GM23338 (cell line): ENCODE results near the gene TMEM200C. TPM values are rescaled to one million over a fixed set of nuclear protein-coding genes. Genes with fewer than 3 reads are reported as not detected.

Experiments used
- ATAC-seq: fragments of 200-7000 bp; cut with Tn5 transposase; 3 replicates; pipeline ENCODE4 v1.9.1; 2020
- DNase-seq: peaks from one replicate; pipeline ENCODE4 v3.0.0-alpha.2; 2015; ENCODE audit warnings: low spot score
- H2AFZ ChIP-seq: fragments of 200-600 bp; sonication (generic); 2 replicates; pipeline ENCODE4 v1.8.0; 2016; ENCODE audit warnings: antibody characterized with exemption, mild to moderate bottlenecking, moderate library complexity
- H3F3A ChIP-seq: fragments of 200-600 bp; sonication (generic); replicated peaks from 2 replicates; pipeline ENCODE4 v1.8.0; 2017; ENCODE audit warnings: antibody characterized with exemption, mixed run types, low read depth
- H3K27ac ChIP-seq: fragments of 200-600 bp; sonication (generic); 2 replicates; pipeline ENCODE4 v1.6.1; 2016; ENCODE audit warnings: low read depth
- H3K27me3 ChIP-seq: fragments of 200-600 bp; sonication (generic); 2 replicates; pipeline ENCODE4 v1.8.0; 2016; ENCODE audit warnings: mild to moderate bottlenecking, mixed run types, moderate library complexity; ENCODE audit not compliant: insufficient read depth
- H3K36me3 ChIP-seq: fragments of 200-600 bp; sonication (generic); 2 replicates; pipeline ENCODE4 v1.8.0; 2016; ENCODE audit warnings: mild to moderate bottlenecking; ENCODE audit not compliant: insufficient read depth
- H3K4me1 ChIP-seq: fragments of 200-600 bp; sonication (generic); 2 replicates; pipeline ENCODE4 v1.8.0; 2016; ENCODE audit warnings: mild to moderate bottlenecking, moderate library complexity; ENCODE audit not compliant: insufficient read depth
- H3K4me2 ChIP-seq: fragments of 200-600 bp; sonication (generic); 2 replicates; pipeline ENCODE4 v1.7.1; 2017; ENCODE audit warnings: mixed run types
- H3K4me3 ChIP-seq: fragments of 200-600 bp; sonication (generic); 2 replicates; pipeline ENCODE4 v1.6.1; 2016; ENCODE audit warnings: mixed run types
- H3K79me2 ChIP-seq: fragments of 200-600 bp; sonication (generic); replicated peaks from 2 replicates; pipeline ENCODE4 v1.8.0; 2017; ENCODE audit warnings: mild to moderate bottlenecking; ENCODE audit not compliant: insufficient read depth
- H3K9me2 ChIP-seq: fragments of 200-600 bp; sonication (generic); 2 replicates; pipeline ENCODE4 v1.8.0; 2017; ENCODE audit not compliant: insufficient read depth
- H4K20me1 ChIP-seq: fragments of 200-600 bp; sonication (generic); replicated peaks from 2 replicates; pipeline ENCODE4 v1.8.0; 2017; ENCODE audit warnings: mild to moderate bottlenecking; ENCODE audit not compliant: insufficient read depth
- H3K27ac Mint-ChIP-seq: 2 replicates; pipeline ENCODE4 v1.8.0; 2020; ENCODE audit warnings: inconsistent platforms, mild to moderate bottlenecking, moderate library complexity, mixed read lengths
- H3K27me3 Mint-ChIP-seq: 3 replicates; pipeline ENCODE4 v1.8.0; 2022; ENCODE audit warnings: low read depth, mild to moderate bottlenecking, moderate library complexity, mixed read lengths, inconsistent platforms; ENCODE audit not compliant: insufficient read depth, poor library complexity
- H3K36me3 Mint-ChIP-seq: 3 replicates; pipeline ENCODE4 v1.8.0; 2021; ENCODE audit warnings: low read depth, mild to moderate bottlenecking, inconsistent platforms, moderate library complexity, mixed read lengths
- H3K4me1 Mint-ChIP-seq: 3 replicates; pipeline ENCODE4 v1.8.0; 2020; ENCODE audit warnings: mild to moderate bottlenecking, inconsistent platforms, mixed read lengths
- H3K4me3 Mint-ChIP-seq: 3 replicates; pipeline ENCODE4 v1.8.0; 2021; ENCODE audit warnings: moderate library complexity, mild to moderate bottlenecking, inconsistent platforms, mixed read lengths
- H3K9me3 Mint-ChIP-seq: 3 replicates; pipeline ENCODE4 v1.8.0; 2020; ENCODE audit warnings: moderate library complexity, mild to moderate bottlenecking, inconsistent platforms, mixed read lengths
- CTCF ChIP-seq, 2 experiments: fragments of 200-600 bp in 1 of 2; sonication (generic) in 1 of 2; conservative IDR thresholded peaks; 2 replicates each; pipeline versions ENCODE4 v1.5.1 to v1.6.1; 2016 to 2017; ENCODE audit warnings: antibody characterized with exemption in 2 of 2, low read depth in 2 of 2, mild to moderate bottlenecking in 2 of 2, moderate library complexity in 1 of 2
- ETS1 ChIP-seq: IDR thresholded peaks from 2 replicates; pipeline ENCODE4 v1.6.1; 2016; ENCODE audit warnings: antibody characterized with exemption
- EZH2 ChIP-seq: fragments of 200-600 bp; sonication (generic); IDR thresholded peaks from one replicate; pipeline ENCODE4 v1.8.0; 2017; ENCODE audit warnings: antibody characterized with exemption, mild to moderate bottlenecking, low read depth; ENCODE audit not compliant: unreplicated experiment
- JUNB ChIP-seq: IDR thresholded peaks from one replicate; pipeline ENCODE4 v1.6.1; 2016; ENCODE audit warnings: antibody characterized with exemption; ENCODE audit not compliant: unreplicated experiment
- NANOG ChIP-seq: IDR thresholded peaks from 2 replicates; pipeline ENCODE4 v1.6.1; 2016; ENCODE audit warnings: antibody characterized with exemption, borderline replicate concordance
- STAT1 ChIP-seq: IDR thresholded peaks from one replicate; pipeline ENCODE4 v1.6.1; 2016; ENCODE audit warnings: antibody characterized with exemption; ENCODE audit not compliant: unreplicated experiment
- ZNF114 ChIP-seq: fragments of 250-450 bp; sonication (Bioruptor Pico); IDR thresholded peaks from 2 replicates; pipeline ENCODE4 v1.5.0; 2020; ENCODE audit warnings: mild to moderate bottlenecking, moderate library complexity
- ZNF331 ChIP-seq: fragments of 250-450 bp; sonication (Bioruptor Pico); IDR thresholded peaks from 2 replicates; pipeline ENCODE4 v1.5.0; 2020; ENCODE audit warnings: low read depth, mild to moderate bottlenecking, moderate library complexity
- ZNF462 ChIP-seq: fragments of 250-450 bp; sonication (Bioruptor Pico); IDR thresholded peaks from 2 replicates; pipeline ENCODE4 v1.5.0; 2020; ENCODE audit warnings: mild to moderate bottlenecking, moderate library complexity
- polyA plus RNA-seq: library from polyadenylated mRNA; unstranded; fragments of >200 nt; fragmentation: Nextera tagmentation; extraction: Ambion mirVana; gene quantifications from 2 replicates; pipeline ENCODE4 v1.2.1, GENCODE V29; 2016
- total RNA-seq: library from RNA; depleted of rRNA; stranded (reverse); fragments of >200 nt; shearing (Covaris generic); gene quantifications from 2 replicates; pipeline ENCODE4 v1.2.3, GENCODE V29; 2014

The TMEM200C gene
- total and polyA plus RNA-seq, 2 experiments from 2014 or later = 0.53 to 6.1 TPM

GRCh38 chr18:5893956-5894610 lies 1.2 kb downstream of the TMEM200C start (continued):
- no peak for TF ChIP-seq ZNF462 (CRISPR knock-in tag)
- TF ChIP-seq CTCF (conservative IDR thresholded peaks at IDR 0.05; ENCODE audit: low read depth in 2 of 2) = no peak
- TF ChIP-seq EZH2 = no peak
- TF ChIP-seq STAT1 = no peak
- no peak for TF ChIP-seq ZNF114
- no peak for TF ChIP-seq JUNB

GRCh38 chr18:5892823-5893431 lies 2.4 kb downstream of the TMEM200C start:
- Histone ChIP-seq H3F3A (no peaks in the 10 kb centered on the region), H3K4me3 (no peak overlapping the region), H4K20me1 (peaks cover 3% of the 10 kb centered on the region; the same call in 1 of the 2 replicates), H3K79me2 (no peaks in the 10 kb centered on the region), H3K9me2 (no peaks in the 10 kb centered on the region), H3K27ac (no peak overlapping the region), H3K36me3 (no peaks in the 10 kb centered on the region), H3K4me1 (peaks cover 46% of the 10 kb centered on the region), H2AFZ (no peak overlapping the region), H3K4me2 (peak overlapping the region; percentile 91), H3K27me3 (peaks cover 60% of the 10 kb centered on the region)
- ATAC-seq (no peak), DNase-seq (no peak)
- Mint-ChIP-seq H3K27me3 (peaks cover 27% of the 10 kb centered on the region), H3K9me3 (no peaks in the 10 kb centered on the region), H3K36me3 (peaks cover 8% of the 10 kb centered on the region), H3K27ac (no peak overlapping the region), H3K4me3 (peak overlapping the region; percentile 88), H3K4me1 (peaks cover 42% of the 10 kb centered on the region)
- TF ChIP-seq ETS1 (no peak), NANOG (no peak), ZNF331 (CRISPR knock-in tag) (no peak)
